ENCODE data around the gene GMPR.
"Not testable (repeated sequence)": the region's sequence is repeated elsewhere in the genome, so short reads cannot be mapped to it uniquely, and the experiment has no call there.

Gene GMPR

GRCh38 chr6:16258709-16259075 lies 20.3 kb downstream of the GMPR start:
- ChIA-PET POLR2A (no interaction called here), CTCF (no interaction called here)
- no peak for DNase-seq (ENCODE audit: low read depth, low spot score)
- TF ChIP-seq CTCF (IDR thresholded peaks at IDR 0.05; ENCODE audit: insufficient read depth, low read length, missing control alignments), result no peak
- no peak overlapping the region for H3K4me3 ChIP-seq (ENCODE audit: low read depth, low read length)

DNA sequence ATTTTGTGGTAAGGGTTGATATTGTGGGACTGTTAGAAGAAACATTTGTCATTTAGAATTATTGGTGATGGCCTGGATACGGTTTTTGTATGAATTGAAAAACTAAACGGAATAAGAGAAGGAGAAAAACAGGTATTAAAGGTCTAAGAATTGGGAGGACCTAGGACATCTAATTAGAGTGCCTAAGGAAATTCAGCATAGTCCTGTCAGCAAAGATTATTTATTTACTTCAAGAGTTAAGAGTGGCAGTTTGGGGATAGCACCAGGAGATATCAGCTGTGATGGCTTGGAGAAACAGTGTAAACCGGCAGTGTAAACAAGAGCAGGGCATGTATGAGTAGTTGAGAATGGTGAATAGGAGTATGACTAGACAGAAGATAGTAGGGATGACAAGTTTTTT lies 21.2 kb downstream of the GMPR start:
- H3K4me3 ChIP-seq (ENCODE audit: low read depth, low read length); DNase-seq (ENCODE audit: low read depth, low spot score); CTCF ChIA-PET; POLR2A ChIA-PET: not testable (repeated sequence)

GRCh38 chr6:16260602-16261001 lies 22.2 kb downstream of the GMPR start:
- POLR2A ChIA-PET; H3K4me3 ChIP-seq (ENCODE audit: low read depth, low read length); CTCF ChIA-PET; DNase-seq (ENCODE audit: low read depth, low spot score): not testable (repeated sequence)

DNA sequence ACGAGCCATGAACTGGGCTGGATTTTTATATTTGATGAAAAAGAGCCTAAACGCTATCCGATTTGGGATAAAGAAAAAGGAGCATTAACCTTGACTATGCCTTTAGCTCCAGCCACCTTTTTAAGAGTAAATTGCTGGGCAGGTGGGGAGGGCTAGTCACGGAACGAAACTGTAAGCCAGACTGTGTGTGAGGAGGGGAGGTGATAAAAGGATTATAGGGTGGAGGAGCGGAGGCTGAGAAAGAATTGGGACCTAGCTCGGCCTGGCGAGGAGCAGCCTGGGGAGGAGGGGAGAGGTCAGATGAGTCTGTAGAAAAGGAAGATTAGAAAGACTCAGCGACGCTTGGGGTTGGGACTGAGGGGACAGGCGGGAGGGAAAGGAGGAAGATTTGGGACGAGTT lies 24.4 kb downstream of the GMPR start:
- H3K4me3 ChIP-seq (ENCODE audit: low read depth, low read length); POLR2A ChIA-PET; CTCF ChIA-PET; DNase-seq (ENCODE audit: low read depth, low spot score): not testable (repeated sequence)

DNA sequence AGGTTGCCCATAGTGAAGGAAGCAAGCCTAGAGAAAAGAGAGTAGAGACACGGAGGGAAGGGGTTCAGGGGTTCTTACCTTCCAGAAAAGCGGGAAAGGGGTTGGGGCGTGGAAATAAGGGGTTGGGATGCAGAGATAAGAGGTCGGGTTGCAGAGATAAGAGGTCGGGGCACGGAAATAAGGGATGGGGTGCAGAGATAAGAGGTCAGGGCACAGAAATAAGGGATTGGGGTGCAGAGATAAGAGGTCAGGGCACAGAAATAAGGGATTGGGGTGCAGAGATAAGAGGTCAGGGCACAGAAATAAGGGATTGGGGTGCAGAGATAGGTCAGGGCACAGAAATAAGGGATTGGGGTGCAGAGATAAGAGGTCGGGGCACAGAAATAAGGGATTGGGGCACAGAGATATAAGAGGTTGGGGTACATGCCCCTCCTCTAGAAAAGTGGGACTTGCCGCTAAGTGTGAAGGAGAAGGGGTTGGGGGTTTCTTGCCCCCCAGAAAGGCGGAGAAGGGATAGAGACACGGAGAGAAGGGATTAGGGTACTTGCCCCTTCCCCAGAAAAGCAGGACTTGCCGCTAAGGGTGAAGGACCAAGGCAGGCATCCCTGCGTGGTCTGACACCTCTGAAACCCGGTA lies 25.2 kb downstream of the GMPR start:
- POLR2A ChIA-PET; CTCF ChIA-PET; DNase-seq (ENCODE audit: low read depth, low spot score); H3K4me3 ChIP-seq (ENCODE audit: low read depth, low read length): not testable (repeated sequence)

DNA sequence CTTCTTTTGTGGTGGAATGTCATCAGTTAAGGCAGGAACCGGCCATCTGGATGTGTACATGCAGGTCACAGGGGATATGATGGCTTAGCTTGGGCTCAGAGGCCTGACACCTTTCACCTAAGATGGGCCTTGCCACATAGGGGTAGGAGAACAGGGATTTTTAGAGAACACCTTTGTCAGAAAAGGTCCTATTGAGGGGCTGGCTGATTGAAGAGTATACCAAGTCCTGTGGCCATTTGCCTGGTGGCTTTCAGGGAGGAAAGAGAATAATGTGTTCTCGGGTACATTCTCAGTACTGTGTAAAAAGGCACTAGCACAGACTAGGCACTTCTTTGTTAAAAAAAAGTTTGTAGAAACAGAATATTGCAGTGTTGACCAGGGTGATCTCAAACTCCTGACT lies 26.4 kb downstream of the GMPR start:
- TF ChIP-seq CTCF (IDR thresholded peaks at IDR 0.05; ENCODE audit: insufficient read depth, low read length, missing control alignments), result no peak
- CTCF ChIA-PET, result interaction anchor here (1.3 to 1.8 kb wide), 2 partner anchors 12 to 21 kb away, joined by 5 read pairs; no protein-coding TSS in a partner anchor

GRCh38 chr6:16265351-16266341 lies 27.3 kb downstream of the GMPR start:
- ChIA-PET POLR2A (no interaction called here), CTCF (interaction anchor here (1.3 to 1.8 kb wide), 2 partner anchors 11 to 20 kb away, joined by 5 read pairs; no protein-coding TSS in a partner anchor)
- no peak for TF ChIP-seq CTCF (IDR thresholded peaks at IDR 0.05; ENCODE audit: insufficient read depth, low read length, missing control alignments)
- H3K4me3 ChIP-seq (ENCODE audit: low read depth, low read length), result no peak overlapping the region
- no peak for DNase-seq (ENCODE audit: low read depth, low spot score)

More for the DNA sequence above, 26.4 kb downstream of the GMPR start:
- POLR2A ChIA-PET, result no interaction called here
- no peak overlapping the region for H3K4me3 ChIP-seq (ENCODE audit: low read depth, low read length)
- no peak for DNase-seq (ENCODE audit: low read depth, low spot score)

GRCh38 chr6:16267428-16268263 lies 29.3 kb downstream of the GMPR start:
- no peak for TF ChIP-seq CTCF (IDR thresholded peaks at IDR 0.05; ENCODE audit: insufficient read depth, low read length, missing control alignments)
- no peak for DNase-seq (ENCODE audit: low read depth, low spot score)
- H3K4me3 ChIP-seq (ENCODE audit: low read depth, low read length), result no peak overlapping the region
- CTCF ChIA-PET, result interaction anchor here (1.1 to 4.8 kb wide), 4 partner anchors 9 to 18 kb away, joined by 4 to 27 read pairs (median 6); no protein-coding TSS in a partner anchor
- POLR2A ChIA-PET, result no interaction called here

GRCh38 chr6:16269442-16270070 lies 31.2 kb downstream of the GMPR start:
- CTCF ChIA-PET, result interaction anchor here (1.2 to 4.8 kb wide), 3 partner anchors 8 to 16 kb away, joined by 3 to 27 read pairs (median 4); no protein-coding TSS in a partner anchor
- POLR2A ChIA-PET; DNase-seq (ENCODE audit: low read depth, low spot score); H3K4me3 ChIP-seq (ENCODE audit: low read depth, low read length): not testable (repeated sequence)
